GM21390 (cell line): ENCODE measurements around the gene AQP12A.
"Not testable (repeated sequence)": the region's sequence is repeated elsewhere in the genome, so short reads cannot be mapped to it uniquely, and the experiment has no call there.

Experiments used
- ATAC-seq: cut with Tn5 transposase; IDR thresholded peaks from one replicate; pipeline ENCODE4 v1.9.1; 2021; ENCODE audit not compliant: unreplicated experiment

The AQP12A gene

DNA sequence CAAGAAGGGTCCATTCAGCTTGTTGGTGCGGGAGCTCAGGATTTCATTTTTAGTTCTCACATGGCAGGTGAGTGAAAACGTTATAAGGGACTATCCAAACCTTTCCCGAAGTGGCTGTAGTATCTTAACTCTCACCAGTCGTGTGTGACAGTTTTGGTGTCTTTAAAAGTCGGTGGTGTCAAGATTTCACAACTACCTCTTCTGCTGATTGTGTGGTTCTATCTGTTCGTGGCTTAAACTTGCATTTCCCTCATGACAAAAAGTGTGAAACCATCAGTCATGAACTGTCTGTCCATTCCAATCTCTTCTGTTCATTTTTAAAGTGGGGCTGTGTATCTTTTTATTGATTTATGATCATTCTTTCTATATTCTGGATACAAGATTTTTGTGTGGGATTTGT, 5.2 kb upstream of the AQP12A start:
- ATAC-seq = no peak

DNA sequence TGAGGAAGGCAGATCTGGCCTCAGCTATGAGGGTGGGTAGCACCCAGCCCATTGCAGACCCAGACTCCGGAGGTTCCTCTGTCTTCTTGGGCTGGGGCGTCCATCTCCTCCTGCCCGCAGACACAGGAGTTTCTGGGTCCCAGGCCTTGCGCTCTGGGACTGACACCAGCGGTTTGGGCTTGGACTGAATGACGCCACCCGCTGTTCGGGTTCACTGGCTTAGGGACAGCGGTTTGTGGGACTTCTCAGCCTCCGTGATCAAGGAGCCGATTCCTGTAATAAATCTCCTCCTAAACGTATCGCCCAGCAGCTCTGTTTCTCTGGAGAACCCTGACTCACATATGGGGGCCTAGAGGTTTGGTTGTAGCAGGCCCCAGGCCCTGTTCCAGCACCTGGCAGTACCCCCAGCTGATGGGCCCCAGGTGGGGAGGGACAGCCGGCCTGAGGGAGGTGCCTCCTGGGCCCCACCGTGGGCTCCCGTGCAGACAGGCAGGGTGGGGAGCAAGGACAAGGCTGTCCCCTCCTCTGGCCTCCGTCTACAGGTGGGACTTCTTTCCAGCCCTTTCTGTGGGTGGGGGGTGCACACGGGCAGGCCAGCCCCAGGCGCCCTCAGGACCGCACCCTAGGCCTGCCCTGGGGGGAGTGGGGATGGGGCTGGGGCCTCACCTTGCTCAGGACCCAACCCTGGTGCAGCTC, 4.5 kb upstream of the AQP12A start:
- ATAC-seq = no peak

DNA sequence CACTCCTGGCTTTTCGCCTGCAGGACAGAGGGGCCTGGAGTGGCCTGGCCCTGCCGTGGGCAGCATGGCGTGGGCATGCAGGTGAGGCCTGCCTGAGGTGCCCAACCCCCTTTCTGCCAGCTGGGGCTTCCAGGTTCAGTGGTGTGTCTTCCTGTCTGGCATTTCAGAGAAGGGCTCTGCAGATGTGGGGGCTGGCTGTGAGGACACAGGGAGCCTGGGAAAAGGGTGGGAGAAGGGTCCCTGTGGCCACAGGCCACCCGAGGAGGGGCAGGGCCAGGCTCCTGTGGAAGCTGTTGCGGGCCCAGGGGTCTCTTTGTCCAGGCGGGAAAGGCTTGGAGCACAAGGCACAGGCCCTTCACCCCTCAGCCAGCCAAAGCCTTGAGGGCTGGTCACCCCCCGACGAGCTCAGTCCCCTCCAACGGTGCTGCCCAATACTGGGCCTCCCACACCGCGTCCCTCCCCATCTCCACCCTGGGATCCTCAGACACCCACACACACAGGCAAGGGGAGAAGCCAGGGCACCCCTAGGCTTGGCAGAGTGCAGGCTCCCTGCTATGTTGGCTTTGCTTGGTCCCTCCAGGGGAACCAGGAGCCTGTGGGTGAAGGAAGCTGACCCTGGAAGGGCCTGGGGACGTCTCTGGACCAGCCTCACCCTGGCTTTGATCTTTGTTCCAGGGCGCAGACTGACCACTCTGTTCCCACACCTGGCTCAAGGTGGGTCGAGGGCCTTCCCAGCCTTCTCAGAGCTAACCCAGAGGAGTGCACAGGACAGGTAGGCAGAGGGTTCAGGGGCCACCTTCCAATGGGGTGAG, 3.7 kb upstream of the AQP12A start:
- no peak for ATAC-seq

DNA sequence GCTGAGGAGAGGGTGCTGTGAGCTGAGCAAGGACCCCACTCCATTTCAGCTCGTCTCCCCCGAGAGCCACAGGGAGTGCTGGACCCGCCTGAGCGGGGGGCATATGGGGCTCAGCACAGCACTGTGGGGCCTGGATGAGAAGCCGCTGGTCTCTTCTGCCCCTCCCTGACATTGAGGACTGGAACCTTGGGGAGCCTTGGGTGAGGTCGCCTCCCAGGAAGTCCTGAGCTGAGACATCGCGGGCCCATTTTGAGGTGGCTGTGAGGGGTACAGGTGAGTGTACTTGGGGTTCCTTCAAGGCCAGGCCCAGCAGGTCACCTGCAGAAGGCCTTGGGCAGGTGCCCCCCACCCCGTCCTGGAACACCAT, 3.1 kb upstream of the AQP12A start:
- no peak for ATAC-seq

DNA sequence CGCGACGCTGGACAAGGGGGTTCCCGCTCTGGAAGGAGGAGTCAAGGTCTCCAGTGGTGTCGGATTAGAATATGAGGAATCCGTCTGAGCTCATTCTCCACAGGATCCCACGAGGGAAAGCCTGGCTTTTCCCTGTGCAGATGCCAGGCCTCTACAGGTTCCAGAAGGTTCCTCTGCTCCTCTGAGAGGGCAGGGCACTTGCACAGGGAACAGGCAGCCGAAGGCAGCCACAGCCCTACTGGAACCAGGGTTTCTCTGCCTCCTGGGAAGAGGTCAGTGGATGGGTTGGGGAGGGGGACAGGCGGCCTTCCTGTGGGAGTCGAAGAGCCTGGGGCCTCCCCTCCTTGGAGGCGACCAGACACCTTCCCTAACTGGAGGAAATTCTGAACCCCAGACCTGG, 1.7 kb upstream of the AQP12A start:
- no peak for ATAC-seq

DNA sequence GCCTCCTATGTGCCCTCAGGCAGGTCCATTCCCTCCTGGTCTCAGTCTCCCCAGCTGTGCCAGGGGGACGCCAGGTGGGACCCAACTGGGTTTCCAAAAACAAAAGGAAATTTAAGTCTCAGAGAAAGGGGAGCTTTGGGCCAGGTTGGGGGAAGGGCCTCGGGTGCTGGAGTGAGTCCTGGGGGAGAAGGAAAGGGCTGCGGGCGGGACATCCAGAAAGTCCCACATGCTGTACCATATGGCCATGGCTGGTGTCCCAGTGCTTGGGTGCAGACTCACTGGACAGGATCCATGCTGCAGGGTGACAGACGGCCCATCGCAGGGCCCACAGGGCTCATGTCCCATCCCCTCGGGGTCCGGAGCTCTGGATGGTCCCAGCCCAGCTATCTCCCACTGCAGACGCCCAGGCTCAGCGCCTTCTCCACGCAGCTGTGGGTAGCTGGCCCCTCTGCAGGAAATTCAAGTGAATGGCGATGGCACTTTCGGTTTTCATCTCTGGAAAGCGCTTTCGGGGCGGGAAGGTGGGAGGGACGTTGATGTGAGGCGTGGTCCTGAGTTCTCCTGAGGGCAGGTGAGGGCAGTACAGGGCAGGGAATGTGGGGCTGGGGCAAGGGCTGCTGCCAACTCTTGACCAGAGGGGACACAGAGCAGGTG, 1.1 kb upstream of the AQP12A start:
- ATAC-seq = not testable (repeated sequence)

DNA sequence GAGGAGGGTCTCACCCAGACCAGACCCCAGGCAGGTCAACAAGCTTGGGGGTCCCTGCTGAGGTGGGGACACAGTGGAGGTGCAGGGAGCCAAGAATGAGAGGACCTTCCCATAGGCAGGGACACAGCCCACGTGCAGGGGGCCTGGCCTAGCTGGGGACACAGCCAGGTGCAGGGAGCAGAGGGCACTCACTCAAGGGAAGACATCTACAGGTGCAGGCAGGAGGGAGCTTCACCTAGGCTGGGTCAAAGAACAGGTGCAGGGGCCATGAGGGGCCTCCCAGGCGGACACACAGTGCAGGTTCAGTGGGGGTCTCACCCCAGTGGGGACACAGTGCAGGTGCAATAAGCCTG, 615 bp upstream of the AQP12A start:
- ATAC-seq = not testable (repeated sequence)

DNA sequence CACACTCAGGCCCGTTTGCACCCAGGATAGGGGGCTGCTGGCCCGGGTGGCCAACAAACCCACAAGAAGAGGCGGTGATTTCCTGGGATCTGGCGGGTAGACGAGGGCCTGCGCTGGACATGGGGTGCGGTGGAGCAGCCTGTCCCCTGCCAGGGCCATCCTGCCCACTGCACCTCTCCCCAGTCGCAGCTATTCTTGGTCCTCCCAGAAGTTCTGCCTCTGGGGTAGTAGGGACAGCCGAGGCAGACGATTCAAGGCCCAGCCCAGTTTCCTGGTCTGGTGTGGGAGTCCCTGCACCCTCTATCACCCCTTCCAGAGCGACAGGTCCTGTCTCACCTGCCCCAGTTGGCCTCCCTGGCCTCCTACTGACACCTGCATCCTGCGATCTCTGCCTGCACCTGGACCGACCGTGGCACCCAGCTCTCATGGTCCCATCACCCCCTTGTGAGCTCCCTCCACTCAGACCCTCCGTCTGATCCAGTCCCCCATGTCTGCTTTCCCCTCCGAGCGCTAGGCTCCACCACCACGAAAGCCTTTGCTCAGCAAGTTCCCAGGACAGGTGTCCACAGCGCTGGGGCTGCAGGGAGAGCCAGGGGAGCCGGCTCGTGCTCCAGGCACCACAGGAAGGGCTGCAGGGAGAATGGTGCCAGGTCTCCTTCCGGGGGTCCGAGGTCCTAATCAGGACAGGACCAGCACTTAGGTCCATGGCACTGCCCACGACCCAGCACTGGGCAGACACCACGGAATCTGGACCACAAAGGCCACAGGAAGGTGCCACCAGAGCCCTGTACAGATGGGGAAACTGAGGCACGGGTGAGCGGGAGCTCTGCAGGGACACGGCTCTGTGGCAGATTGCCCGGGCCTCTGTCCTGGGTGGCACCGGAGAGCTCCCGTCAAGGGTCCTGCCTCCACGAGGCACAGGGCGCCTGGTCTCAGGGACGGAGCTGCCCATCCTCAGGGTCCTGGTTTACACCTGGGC, 1.2 kb downstream of the AQP12A start:
- not testable (repeated sequence) for ATAC-seq

DNA sequence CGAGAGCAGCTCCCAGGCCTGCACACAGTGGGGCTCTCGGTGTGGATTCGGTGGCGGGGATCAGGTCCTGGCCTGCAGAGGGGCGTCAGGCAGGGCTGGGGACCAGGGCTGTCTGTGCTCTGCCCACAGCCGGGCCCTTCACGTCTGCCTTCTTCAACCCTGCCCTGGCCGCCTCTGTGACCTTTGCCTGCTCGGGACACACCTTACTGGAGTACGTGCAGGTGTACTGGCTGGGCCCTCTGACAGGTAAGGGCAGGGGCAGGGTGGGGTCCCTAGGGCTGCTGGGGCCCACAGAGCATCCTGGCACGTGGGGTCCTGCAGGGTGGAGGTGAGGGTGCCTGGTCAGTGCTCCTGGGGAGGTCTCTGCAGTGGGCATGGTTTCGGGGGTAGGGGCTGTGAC, 2.6 kb downstream of the AQP12A start:
- ATAC-seq = not testable (repeated sequence)

DNA sequence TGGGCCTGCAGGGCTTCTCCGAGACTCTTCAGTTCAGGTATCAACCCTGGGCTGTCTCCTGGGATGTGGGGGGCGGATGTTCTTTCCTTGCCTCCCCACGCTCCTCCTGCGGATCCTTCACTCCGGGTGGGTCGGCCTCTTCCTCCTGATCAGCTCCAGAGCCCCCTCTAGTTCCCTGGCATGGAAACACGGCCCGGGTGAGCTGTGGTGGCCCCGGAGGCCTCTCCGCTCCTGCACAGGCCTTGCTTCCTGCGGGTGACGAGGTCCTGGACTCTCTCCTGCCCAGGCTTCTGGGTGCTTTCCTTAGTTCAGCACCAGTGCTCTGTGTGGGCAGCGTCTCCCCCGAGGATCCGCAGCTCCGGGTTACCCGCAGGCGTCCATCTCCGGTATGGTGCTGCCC, 3.9 kb downstream of the AQP12A start:
- not testable (repeated sequence) for ATAC-seq

DNA sequence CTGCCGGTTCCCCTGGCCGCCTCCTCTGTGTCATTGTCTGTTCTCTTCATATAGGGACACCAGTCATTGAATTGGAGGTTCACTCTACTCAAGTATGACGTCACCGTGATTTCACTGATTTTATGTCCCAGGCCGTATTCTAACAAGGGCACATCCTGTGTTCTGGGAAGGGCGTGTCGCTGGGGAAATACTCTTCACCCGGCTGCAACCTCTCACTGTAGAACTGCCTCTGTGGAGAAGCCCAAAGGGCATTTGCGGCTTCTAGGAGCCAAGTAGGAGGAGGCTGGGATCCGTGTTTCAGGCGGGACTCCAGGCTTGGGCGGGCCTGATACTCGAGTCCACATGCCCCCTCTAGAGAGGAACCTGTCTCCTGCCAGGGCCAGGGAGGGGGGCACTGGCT, 4.8 kb downstream of the AQP12A start:
- not testable (repeated sequence) for ATAC-seq

DNA sequence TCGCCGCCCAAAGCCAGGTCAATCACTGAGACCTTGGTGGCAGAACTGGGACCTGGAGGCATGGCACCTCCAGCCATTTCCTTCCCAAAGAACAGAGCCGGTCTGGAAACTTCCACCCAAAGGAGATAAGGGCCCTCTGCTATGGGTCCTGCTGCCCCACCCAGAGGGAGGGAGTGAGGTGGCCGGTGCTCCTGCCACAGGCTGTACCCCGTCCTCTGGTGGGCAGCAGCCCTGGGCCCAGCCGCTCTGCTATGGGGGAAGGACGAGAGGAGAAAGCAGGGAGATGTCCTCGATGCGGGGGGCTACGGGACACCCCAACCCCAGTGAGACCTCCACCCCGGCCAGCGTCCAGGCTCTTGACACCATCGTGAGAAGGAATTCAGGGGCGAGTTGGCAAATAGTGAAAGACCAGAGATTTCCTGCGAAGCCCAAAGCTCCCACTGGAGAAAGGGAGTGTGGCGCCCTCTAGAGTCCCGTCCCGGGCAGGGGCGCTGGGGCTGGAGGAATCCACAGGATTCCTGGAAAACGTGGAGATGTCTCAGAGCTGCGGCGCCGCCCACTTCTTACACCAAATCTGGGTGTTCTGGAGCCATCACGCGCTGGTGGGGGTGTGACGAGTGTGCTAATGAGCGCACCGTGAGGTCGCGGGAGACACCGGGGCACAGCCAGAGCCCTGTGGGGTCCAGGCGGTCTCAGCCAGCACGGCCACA, 7.3 kb downstream of the AQP12A start:
- ATAC-seq = not testable (repeated sequence)

DNA sequence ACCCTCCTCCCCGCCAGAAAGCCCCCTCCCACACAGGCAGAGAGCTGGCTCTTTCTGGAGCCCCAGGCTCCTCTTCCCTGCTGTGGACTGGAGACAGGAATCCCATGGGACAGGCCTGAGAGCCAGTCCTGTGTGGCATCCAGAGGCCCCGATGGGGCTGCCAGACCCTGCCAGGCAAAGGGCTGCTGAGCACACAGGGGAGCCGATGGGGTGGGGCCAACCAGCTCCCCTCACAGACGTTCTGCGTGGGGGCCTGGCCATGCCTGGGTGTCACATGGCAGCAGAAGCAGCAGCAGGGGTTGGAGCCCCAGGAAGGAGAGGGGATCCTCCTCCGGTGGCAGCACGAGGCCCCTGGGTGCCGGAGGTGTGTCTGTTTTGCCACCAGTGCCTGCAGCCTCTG, 8.2 kb downstream of the AQP12A start:
- not testable (repeated sequence) for ATAC-seq

DNA sequence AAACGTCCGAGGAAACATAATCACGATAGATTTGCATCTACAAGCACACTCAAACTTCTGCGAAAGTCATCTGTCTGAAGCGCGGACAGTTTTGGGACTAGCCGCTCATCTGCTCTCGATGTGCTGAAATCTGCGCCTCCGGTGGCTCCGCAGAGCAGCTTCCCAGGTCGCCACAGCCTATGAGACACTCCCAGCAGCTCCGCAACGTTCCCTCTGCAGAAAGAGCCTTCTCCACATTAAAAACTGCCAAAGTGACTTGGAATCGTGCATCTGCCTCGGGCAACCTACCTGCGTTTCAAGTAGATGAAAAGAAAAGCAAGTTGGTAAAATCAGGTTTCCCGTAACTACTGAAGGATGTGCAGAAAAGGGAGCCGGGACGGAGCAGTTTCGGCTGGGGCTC, 8.9 kb downstream of the AQP12A start:
- ATAC-seq = not testable (repeated sequence)

DNA sequence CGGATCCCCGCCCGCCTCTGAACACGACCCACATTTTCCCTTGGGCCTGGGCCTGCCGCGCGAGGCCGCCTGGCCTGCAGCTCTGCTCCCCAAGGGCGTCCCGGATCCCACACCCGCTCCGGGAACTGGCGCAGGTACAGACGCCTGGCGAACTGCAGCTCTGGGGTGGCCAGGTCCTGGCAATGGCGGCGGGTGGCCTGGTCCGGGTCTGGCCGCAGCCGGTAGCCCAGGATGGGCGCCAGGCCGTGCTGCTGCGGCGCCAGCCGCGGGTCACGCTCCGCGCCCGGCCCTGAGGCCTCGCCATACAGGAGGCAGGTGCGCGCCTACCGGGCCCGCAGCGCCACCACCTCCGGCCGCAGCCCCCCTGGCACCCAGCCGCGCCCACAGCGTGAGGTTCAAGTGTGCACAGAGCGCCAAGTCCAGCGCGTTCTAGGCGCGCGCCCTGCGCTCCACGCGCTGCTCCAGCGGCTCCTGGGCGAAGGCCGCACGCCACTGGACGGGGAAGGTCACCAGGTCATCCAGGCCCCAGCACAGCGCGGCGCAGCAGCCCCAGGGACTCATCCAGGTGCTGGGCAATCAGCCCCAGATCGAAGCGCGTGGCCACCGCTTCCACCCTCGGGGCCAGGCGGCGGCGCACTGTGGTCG, 9.5 kb downstream of the AQP12A start:
- no peak for ATAC-seq

DNA sequence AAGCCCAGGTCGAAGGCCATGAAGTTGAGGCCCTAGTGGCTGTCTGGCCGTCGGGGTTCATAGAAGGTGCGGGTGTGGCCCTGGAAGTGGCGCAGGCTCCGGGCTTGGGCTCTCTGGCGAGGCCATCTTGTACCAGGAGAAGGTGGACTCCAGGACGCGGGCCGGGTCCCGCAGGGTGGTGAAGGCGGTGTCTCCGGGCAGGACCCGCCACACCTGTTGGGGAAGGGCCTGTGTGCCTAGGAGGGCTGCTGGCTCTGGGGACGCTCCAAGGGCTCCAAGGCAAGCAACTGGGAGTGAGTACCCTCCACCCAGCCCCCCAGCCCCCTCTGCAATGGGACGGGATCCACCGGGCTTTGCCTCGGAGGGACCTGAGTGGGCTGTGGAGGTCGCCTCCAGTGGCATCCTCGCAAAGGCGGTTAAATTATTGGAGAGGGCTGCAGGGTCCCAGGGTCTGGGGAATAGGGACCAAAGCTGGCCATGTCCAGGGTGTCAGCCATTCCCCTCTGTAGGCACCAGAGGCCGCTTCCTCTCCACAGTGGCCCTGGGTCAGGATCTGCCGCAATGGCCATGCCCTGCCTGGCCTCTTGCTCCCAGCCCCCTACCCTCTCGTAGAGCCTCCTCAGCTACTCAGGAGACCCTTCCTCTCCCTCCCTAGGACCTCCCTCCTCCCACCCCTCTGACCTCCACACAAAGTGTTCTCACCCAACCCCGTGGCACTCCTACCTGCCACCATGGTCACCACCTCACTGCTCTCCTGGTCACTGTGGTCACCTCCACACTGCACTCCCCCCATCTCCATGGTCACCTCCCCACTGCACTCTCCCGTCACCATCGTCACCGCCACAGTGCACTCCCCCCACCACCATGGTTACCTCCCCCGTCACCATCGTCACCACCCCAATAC, 10.3 kb downstream of the AQP12A start:
- ATAC-seq = no peak

DNA sequence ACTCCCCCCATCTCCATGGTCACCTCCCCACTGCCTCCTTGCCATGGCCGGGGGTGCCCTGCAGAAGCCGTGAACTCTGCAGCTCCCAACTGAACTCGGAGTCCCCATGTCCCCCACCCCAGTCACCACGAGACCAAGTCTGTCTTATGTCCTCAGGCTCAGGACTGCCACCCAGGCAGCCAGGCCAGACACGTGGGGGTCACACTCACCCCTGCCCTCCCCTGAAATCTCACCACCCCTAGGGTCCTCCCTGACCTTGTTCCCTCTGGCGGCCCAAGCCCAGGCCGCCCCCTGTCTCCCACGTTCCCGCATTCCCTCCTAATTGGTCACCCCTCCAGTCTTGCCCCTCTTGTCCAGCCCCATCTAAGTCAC, 11.0 kb downstream of the AQP12A start:
- no peak for ATAC-seq

DNA sequence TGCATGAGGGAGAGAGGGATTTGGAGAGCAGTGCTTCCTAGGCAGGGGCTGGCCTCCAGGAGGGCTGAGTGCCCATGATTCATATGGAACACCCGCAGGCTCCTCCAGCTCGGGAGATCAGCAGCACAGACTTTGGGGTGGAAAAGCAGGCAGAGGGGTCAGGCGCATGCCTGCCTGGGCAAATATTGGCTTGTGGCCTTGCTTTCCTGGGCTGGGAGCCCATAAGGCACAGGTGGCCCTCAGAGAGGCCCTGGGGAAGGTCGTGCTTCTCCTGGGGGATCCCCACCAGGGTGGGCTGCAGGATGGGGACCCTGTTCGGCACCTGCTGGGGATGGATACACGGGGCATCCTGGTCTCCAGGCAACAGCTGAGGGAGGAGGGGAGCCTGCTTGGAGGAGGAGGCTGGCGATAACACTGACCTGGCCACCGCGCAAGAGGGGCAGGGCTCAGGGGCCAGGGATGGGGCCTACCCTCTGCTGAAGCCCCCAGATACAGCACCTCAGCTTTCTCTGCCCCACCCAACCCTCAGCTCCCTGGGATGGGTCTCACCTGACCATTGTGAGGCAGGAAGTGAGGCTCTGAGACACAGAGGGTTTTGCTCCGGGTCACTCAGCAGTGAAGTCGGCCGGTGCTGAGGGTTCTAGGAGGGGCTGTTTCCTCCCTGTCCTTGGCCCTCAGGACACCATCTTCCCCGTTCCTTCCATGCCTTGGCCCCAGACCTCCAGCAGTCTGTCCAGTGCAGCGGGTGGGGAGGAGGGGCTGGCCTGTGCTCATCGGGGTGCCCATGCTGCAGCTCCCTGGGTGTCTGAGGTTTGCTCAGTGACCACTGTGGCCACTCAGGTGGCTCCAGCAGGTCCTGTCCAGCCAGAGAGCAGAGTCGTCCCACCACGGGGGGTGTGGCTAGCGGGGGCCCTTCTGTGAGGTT, 12.0 kb downstream of the AQP12A start:
- ATAC-seq = no peak
